Measurements from ENCODE around the gene SMCO3.

Gene SMCO3

DNA sequence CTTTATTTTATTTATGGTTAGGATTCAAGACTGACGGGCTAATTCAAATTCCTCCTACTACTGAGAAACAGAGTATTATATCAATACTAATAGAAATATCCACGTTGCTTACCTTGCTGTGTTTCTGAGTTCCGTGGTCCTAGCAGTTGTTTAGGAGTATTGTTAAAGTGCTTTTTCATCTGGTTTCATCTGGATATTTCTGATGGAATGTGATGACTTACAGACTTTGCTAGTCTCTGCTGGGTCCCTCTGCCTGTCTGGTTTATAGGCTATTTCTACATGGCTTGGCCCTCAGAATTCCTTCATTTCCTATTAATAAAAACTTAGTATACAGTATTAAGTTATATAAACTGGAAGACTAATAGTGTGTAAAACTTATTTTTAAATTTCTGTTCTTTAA, at the start of gene SMCO3:
TSS of gene SMCO3 (minus strand) at position 169 of the 400 bp plus-strand sequence. CDS start 7,502 bp downstream, outside the sequence.
- H3K36me3 ChIP-seq (ENCODE audit: control insufficient read depth, insufficient read depth, low read length, severe bottlenecking) = no peaks in the 10 kb centered on the region
- H3K27me3 ChIP-seq (replicated peaks; ENCODE audit: control insufficient read depth, insufficient read depth, low read length) = no peaks in the 10 kb centered on the region
- no peaks in the 10 kb centered on the region for H3K9me3 ChIP-seq (ENCODE audit: control insufficient read depth, low read length)
- peak within 1 kb of the TSS; percentile 65 for H3K9ac ChIP-seq (ENCODE audit: low read length)
- H3K4me1 ChIP-seq (ENCODE audit: control insufficient read depth, insufficient read depth, low read length) = peaks cover 6% of the 10 kb centered on the region
- H3K4me3 ChIP-seq (ENCODE audit: low read length) = peak within 1 kb of the TSS; percentile 68
- DNase-seq (ENCODE audit: low read depth) = peak; percentile 16

DNA sequence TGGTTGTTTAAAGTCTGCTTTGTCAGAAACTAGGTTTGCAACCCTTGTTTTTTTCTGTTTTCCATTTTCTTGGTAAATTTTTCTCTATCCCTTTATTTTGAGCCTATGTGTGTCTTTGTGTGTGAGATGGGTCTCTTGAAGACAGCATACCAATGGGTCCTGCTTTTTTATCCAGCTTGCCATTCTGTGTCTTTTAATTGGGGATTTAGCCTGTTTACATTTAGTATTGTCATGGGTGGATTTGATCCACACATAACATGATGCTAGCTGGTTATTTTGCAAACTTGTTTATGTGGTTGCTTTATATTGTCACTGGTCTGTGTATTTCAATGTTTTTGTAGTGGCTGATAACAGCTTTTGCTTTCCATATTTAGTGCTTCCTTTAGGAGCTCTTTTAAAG, 46.5 kb upstream of the SMCO3 start:
- no peak for DNase-seq (ENCODE audit: low read depth)
- H3K9ac ChIP-seq (ENCODE audit: low read length) = no peak overlapping the region
- no peaks in the 10 kb centered on the region for H3K27me3 ChIP-seq (replicated peaks; ENCODE audit: control insufficient read depth, insufficient read depth, low read length)
- no peaks in the 10 kb centered on the region for H3K36me3 ChIP-seq (ENCODE audit: control insufficient read depth, insufficient read depth, low read length, severe bottlenecking)
- no peak overlapping the region for H3K4me3 ChIP-seq (ENCODE audit: low read length)
- peaks cover 15% of the 10 kb centered on the region for H3K9me3 ChIP-seq (ENCODE audit: control insufficient read depth, low read length)
- no peaks in the 10 kb centered on the region for H3K4me1 ChIP-seq (ENCODE audit: control insufficient read depth, insufficient read depth, low read length)

- H3K36me3 ChIP-seq (ENCODE audit: control insufficient read depth, insufficient read depth, low read length, severe bottlenecking) = no peaks in the 10 kb centered on the region
- peaks cover 15% of the 10 kb centered on the region for H3K9me3 ChIP-seq (ENCODE audit: control insufficient read depth, low read length)
- H3K27me3 ChIP-seq (replicated peaks; ENCODE audit: control insufficient read depth, insufficient read depth, low read length) = no peaks in the 10 kb centered on the region
- DNase-seq (ENCODE audit: low read depth) = no peak
- peaks cover 15% of the 10 kb centered on the region for H3K4me1 ChIP-seq (ENCODE audit: control insufficient read depth, insufficient read depth, low read length)
- H3K4me3 ChIP-seq (ENCODE audit: low read length) = no peak overlapping the region
- no peak overlapping the region for H3K9ac ChIP-seq (ENCODE audit: low read length)
Measured at GRCh38 chr12:14858513-14858912, 44.5 kb upstream of the SMCO3 start.

DNA sequence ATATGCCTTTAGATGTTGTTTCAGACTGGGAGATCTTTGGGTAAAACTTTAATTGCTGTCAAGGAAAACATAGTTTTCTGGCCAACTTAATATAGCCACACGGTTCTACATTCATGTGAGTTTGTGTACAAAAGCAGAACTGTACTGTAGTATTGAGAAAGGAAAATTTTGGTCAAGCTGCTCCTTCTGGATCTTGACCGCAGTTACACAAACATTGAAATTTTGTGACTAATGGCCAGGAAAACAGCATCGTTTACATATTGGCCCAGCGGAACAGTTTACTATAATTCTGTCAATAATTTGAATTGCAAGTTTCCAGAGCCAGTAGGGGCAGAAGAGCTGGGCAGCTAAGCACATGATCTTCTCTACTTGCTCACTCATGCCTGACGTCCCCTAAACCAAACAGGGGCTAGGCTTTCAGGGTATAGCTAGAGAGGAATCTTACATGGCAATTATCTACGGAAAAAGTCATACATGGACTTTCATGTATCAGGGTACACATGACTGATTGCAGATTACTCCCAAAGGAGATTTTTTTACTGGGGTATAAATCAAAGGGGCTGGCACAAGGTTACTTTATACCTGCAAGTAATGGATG, 40.7 kb upstream of the SMCO3 start:
- Histone ChIP-seq H3K27me3 (replicated peaks; ENCODE audit: control insufficient read depth, insufficient read depth, low read length) (no peaks in the 10 kb centered on the region), H3K9me3 (ENCODE audit: control insufficient read depth, low read length) (peaks cover 6% of the 10 kb centered on the region), H3K4me1 (ENCODE audit: control insufficient read depth, insufficient read depth, low read length) (peaks cover 20% of the 10 kb centered on the region), H3K4me3 (ENCODE audit: low read length) (peak overlapping the region; percentile 32), H3K9ac (ENCODE audit: low read length) (peak overlapping the region; percentile 45), H3K36me3 (ENCODE audit: control insufficient read depth, insufficient read depth, low read length, severe bottlenecking) (no peaks in the 10 kb centered on the region)
- peak; percentile 79 for DNase-seq (ENCODE audit: low read depth)

- H3K9ac ChIP-seq (ENCODE audit: low read length) = peak overlapping the region; percentile 45
- no peaks in the 10 kb centered on the region for H3K27me3 ChIP-seq (replicated peaks; ENCODE audit: control insufficient read depth, insufficient read depth, low read length)
- peaks cover 28% of the 10 kb centered on the region for H3K4me1 ChIP-seq (ENCODE audit: control insufficient read depth, insufficient read depth, low read length)
- H3K36me3 ChIP-seq (ENCODE audit: control insufficient read depth, insufficient read depth, low read length, severe bottlenecking) = no peaks in the 10 kb centered on the region
- peak; percentile 66 for DNase-seq (ENCODE audit: low read depth)
- H3K9me3 ChIP-seq (ENCODE audit: control insufficient read depth, low read length) = no peaks in the 10 kb centered on the region
- H3K4me3 ChIP-seq (ENCODE audit: low read length) = peak overlapping the region; percentile 32
Measured at GRCh38 chr12:14853961-14854360, 40.0 kb upstream of the SMCO3 start.

DNA sequence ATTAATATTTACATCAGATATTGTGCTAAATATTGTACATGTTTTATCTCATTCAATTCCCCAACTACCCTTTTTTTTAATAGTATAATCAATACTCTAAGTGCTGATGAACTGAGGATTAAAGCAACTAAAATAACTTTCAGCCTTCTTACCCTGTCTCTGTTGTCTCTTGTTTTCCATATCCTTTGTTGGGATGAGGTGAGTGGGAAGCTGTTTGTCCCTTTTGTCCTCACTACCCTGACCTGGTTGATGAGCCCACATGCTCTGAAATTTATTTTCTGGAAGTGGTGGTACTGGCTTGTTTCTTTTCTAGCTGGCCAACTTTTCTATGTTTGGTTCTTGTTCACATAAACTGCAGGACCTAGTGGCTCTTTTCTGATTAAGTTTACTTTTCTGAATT, 38.9 kb upstream of the SMCO3 start:
- no peak for DNase-seq (ENCODE audit: low read depth)
- Histone ChIP-seq H3K9ac (ENCODE audit: low read length) (no peak overlapping the region), H3K4me3 (ENCODE audit: low read length) (no peak overlapping the region), H3K4me1 (ENCODE audit: control insufficient read depth, insufficient read depth, low read length) (peaks cover 31% of the 10 kb centered on the region), H3K36me3 (ENCODE audit: control insufficient read depth, insufficient read depth, low read length, severe bottlenecking) (no peaks in the 10 kb centered on the region), H3K27me3 (replicated peaks; ENCODE audit: control insufficient read depth, insufficient read depth, low read length) (no peaks in the 10 kb centered on the region), H3K9me3 (ENCODE audit: control insufficient read depth, low read length) (no peaks in the 10 kb centered on the region)

GRCh38 chr12:14850929-14851663, 37.1 kb upstream of the SMCO3 start:
- peaks cover 46% of the 10 kb centered on the region for H3K4me1 ChIP-seq (ENCODE audit: control insufficient read depth, insufficient read depth, low read length)

DNA sequence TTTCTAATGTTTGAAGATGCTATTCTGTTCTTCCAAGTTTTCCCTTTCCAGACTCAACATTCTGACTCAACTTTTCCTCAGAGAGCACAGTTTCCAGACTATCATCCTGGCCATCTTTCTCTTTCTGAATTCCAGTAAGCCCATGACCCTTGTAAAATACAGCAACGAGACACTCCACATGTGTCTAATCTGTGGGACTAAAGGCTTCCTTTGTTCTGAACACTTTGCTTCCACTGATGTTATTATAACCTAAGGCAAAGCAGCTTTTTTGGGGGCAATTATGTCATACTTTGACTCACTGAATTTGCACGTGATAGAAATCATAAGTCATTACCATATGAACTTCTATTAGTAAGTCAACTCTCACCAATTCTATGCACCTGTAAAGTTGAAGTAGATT, 35.7 kb upstream of the SMCO3 start:
- Histone ChIP-seq H3K4me1 (ENCODE audit: control insufficient read depth, insufficient read depth, low read length) (peaks cover 54% of the 10 kb centered on the region), H3K36me3 (ENCODE audit: control insufficient read depth, insufficient read depth, low read length, severe bottlenecking) (no peaks in the 10 kb centered on the region), H3K4me3 (ENCODE audit: low read length) (no peak overlapping the region), H3K9me3 (ENCODE audit: control insufficient read depth, low read length) (no peaks in the 10 kb centered on the region), H3K9ac (ENCODE audit: low read length) (no peak overlapping the region), H3K27me3 (replicated peaks; ENCODE audit: control insufficient read depth, insufficient read depth, low read length) (no peaks in the 10 kb centered on the region)
- peak; percentile 72 for DNase-seq (ENCODE audit: low read depth)

More at GRCh38 chr12:14850929-14851663, 37.1 kb upstream of the SMCO3 start:
- no peaks in the 10 kb centered on the region for H3K36me3 ChIP-seq (ENCODE audit: control insufficient read depth, insufficient read depth, low read length, severe bottlenecking)
- H3K9ac ChIP-seq (ENCODE audit: low read length) = no peak overlapping the region
- no peak for DNase-seq (ENCODE audit: low read depth)
- H3K4me3 ChIP-seq (ENCODE audit: low read length) = no peak overlapping the region
- no peaks in the 10 kb centered on the region for H3K27me3 ChIP-seq (replicated peaks; ENCODE audit: control insufficient read depth, insufficient read depth, low read length)
- no peaks in the 10 kb centered on the region for H3K9me3 ChIP-seq (ENCODE audit: control insufficient read depth, low read length)

DNA sequence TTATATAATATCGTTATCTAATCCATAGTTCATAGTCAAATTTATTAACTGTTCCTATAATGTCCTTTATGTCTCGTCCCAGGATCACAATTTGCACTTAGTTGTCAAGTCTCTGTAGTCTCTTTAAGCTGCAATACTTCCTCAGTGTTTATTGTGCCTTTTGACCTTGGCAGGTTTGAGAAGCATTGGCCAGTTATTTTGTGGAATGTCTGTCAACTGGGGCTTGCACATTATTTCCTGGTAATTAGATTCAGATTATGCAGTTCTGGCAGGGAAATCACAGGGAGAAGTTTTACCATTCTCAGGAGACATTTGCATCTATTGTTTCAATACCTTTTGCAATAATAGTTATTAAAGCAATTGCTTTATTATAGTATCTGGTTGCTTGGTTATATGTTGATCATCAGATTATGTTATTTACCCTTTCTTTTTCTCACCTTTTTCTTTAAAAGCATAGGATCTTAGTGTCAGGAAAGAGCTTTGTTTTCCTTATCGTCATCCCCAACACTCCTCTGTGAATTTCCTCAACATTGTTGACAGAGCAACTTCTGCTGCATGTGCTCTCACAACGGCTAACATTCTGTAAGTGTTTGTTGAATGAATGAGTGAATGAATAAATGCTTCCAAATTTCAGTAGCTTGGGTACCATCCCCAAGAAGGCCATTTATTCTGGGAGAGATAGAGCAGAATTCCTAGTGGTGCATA, 33.0 kb upstream of the SMCO3 start:
- H3K4me1 ChIP-seq (ENCODE audit: control insufficient read depth, insufficient read depth, low read length) = peaks cover 61% of the 10 kb centered on the region
- peak overlapping the region; percentile 31 for H3K9ac ChIP-seq (ENCODE audit: low read length)
- DNase-seq (ENCODE audit: low read depth) = no peak
- no peaks in the 10 kb centered on the region for H3K9me3 ChIP-seq (ENCODE audit: control insufficient read depth, low read length)
- H3K4me3 ChIP-seq (ENCODE audit: low read length) = peak overlapping the region; percentile 2
- H3K36me3 ChIP-seq (ENCODE audit: control insufficient read depth, insufficient read depth, low read length, severe bottlenecking) = no peaks in the 10 kb centered on the region
- no peaks in the 10 kb centered on the region for H3K27me3 ChIP-seq (replicated peaks; ENCODE audit: control insufficient read depth, insufficient read depth, low read length)

DNA sequence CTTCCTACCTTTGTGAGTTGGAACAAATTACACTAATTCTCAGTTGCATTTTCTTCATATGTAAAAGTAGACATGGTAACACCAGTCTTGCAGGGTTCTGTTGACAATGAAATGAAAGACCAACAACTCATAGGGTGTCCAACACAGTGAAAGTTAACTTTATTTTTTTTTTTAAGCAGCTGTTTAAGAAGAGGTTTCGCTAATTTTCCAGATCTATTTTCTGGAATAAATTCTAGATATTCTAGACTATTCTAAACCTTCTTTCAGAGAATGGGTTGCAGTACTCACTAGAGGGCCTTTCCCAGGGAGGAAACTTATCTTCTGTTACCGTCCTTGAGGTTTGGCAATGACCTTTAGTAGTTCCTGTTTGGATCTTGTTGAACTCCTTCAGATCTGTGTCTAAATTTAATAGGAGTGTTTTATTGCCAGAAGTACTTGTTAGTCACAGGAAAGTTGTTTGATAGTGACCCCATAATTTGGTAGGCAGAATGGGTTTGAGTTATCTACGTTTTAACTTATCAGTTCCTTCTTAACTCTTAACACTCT, 32.1 kb upstream of the SMCO3 start:
- H3K4me3 ChIP-seq (ENCODE audit: low read length) = peak overlapping the region; percentile 16
- no peak for DNase-seq (ENCODE audit: low read depth)
- H3K9ac ChIP-seq (ENCODE audit: low read length) = peak overlapping the region; percentile 31
- H3K27me3 ChIP-seq (replicated peaks; ENCODE audit: control insufficient read depth, insufficient read depth, low read length) = no peaks in the 10 kb centered on the region
- peaks cover 70% of the 10 kb centered on the region for H3K4me1 ChIP-seq (ENCODE audit: control insufficient read depth, insufficient read depth, low read length)
- H3K36me3 ChIP-seq (ENCODE audit: control insufficient read depth, insufficient read depth, low read length, severe bottlenecking) = no peaks in the 10 kb centered on the region
- no peaks in the 10 kb centered on the region for H3K9me3 ChIP-seq (ENCODE audit: control insufficient read depth, low read length)

DNA sequence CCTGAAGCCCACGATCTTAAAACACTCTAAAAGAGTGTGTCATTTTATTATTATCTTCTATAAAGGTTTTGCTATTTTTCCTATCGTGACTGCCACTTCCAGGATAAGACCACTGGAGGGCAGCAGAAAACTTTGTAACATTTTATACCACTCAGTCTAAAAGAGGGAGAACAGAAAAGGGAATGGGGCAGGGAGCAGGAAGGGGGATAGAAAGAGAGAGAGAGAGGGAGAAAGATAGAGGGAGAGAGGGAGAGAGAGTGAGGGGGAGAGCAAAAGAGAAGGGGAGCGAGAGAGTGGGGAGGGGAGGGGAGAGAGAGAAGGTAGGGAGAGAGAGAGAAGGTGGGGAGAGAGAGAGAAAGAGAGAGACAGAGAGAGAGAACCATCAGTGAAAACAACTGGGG, 31.4 kb upstream of the SMCO3 start:
- no peaks in the 10 kb centered on the region for H3K36me3 ChIP-seq (ENCODE audit: control insufficient read depth, insufficient read depth, low read length, severe bottlenecking)
- no peaks in the 10 kb centered on the region for H3K9me3 ChIP-seq (ENCODE audit: control insufficient read depth, low read length)
- no peaks in the 10 kb centered on the region for H3K27me3 ChIP-seq (replicated peaks; ENCODE audit: control insufficient read depth, insufficient read depth, low read length)
- H3K4me3 ChIP-seq (ENCODE audit: low read length) = no peak overlapping the region
- H3K9ac ChIP-seq (ENCODE audit: low read length) = peak overlapping the region; percentile 48
- H3K4me1 ChIP-seq (ENCODE audit: control insufficient read depth, insufficient read depth, low read length) = peaks cover 74% of the 10 kb centered on the region
- DNase-seq (ENCODE audit: low read depth) = peak; percentile 89

Measured in adipocyte (in vitro differentiated cells).